Measurements from ENCODE around the gene KIF26A.

- no peak for TF ChIP-seq SUZ12 (IDR thresholded peaks at IDR 0.05)
- no peak for TF ChIP-seq SP1 (IDR thresholded peaks at IDR 0.05)
- TF ChIP-seq FOXK2 (IDR thresholded peaks at IDR 0.05) = no peak
- no peak for TF ChIP-seq CTBP1 (IDR thresholded peaks at IDR 0.05; ENCODE audit: borderline replicate concordance)
- no peak for TF ChIP-seq NFRKB (IDR thresholded peaks at IDR 0.05)
- TF ChIP-seq, protein P1, sequence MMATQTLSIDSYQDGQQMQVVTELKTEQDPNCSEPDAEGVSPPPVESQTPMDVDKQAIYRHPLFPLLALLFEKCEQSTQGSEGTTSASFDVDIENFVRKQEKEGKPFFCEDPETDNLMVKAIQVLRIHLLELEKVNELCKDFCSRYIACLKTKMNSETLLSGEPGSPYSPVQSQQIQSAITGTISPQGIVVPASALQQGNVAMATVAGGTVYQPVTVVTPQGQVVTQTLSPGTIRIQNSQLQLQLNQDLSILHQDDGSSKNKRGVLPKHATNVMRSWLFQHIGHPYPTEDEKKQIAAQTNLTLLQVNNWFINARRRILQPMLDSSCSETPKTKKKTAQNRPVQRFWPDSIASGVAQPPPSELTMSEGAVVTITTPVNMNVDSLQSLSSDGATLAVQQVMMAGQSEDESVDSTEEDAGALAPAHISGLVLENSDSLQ (IDR thresholded peaks at IDR 0.05) = no peak
Observed at GRCh38 chr14:104194716-104195115, 56.3 kb downstream of the KIF26A start.

Measured in HEK293T (cell line).